Rectal smooth muscle tissue (tissue), 1 donor: ENCODE data around the gene THAP10.

ENCODE experiments used
- H3K27ac ChIP-seq: one replicate; pipeline ENCODE4 v1.7.0; 2013; ENCODE audit warnings: low read depth, low read length, inconsistent platforms
- H3K27me3 ChIP-seq: one replicate; pipeline ENCODE4 v1.7.0; 2013; ENCODE audit warnings: low read length; ENCODE audit not compliant: control insufficient read depth, insufficient read depth
- H3K36me3 ChIP-seq: one replicate; pipeline ENCODE4 v1.7.0; 2013; ENCODE audit warnings: low read length; ENCODE audit not compliant: control insufficient read depth, insufficient read depth
- H3K4me1 ChIP-seq: one replicate; pipeline ENCODE4 v1.7.0; 2013; ENCODE audit warnings: low read length; ENCODE audit not compliant: control insufficient read depth, insufficient read depth
- H3K4me3 ChIP-seq: one replicate; pipeline ENCODE4 v1.7.0; 2013; ENCODE audit warnings: low read length
- H3K9ac ChIP-seq: one replicate; pipeline ENCODE4 v1.7.0; 2013; ENCODE audit warnings: low read length

The THAP10 gene

GRCh38 chr15:70835415-70835814 is 56.8 kb downstream of the THAP10 start:
- no peak overlapping the region for H3K4me3 ChIP-seq
- no peak overlapping the region for H3K9ac ChIP-seq
- H3K27ac ChIP-seq, result no peak overlapping the region
- H3K36me3 ChIP-seq, result no peaks in the 10 kb centered on the region
- H3K27me3 ChIP-seq, result no peaks in the 10 kb centered on the region
- H3K4me1 ChIP-seq, result no peaks in the 10 kb centered on the region

DNA sequence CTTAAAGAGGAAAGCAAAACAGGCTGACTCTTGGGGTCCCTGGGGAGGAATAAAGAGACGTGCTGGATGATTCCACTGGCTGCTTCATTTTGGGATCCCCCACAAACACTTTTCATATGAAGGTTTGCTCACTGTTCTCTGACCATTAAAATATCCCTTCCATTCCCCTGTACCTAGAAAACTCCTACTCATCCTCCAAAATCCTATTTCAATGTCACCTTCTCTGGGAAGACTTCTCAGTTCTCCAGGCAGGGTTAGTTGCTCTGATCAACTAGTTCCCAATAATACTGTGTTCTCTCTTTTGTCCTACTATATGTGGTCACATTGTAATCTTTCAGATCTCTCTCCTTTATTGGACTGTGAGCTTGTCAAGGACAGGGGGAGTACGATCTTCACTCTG is 57.2 kb downstream of the THAP10 start:
- no peak overlapping the region for H3K4me3 ChIP-seq
- no peaks in the 10 kb centered on the region for H3K36me3 ChIP-seq
- H3K4me1 ChIP-seq, result no peaks in the 10 kb centered on the region
- no peak overlapping the region for H3K9ac ChIP-seq
- no peak overlapping the region for H3K27ac ChIP-seq
- no peaks in the 10 kb centered on the region for H3K27me3 ChIP-seq

DNA sequence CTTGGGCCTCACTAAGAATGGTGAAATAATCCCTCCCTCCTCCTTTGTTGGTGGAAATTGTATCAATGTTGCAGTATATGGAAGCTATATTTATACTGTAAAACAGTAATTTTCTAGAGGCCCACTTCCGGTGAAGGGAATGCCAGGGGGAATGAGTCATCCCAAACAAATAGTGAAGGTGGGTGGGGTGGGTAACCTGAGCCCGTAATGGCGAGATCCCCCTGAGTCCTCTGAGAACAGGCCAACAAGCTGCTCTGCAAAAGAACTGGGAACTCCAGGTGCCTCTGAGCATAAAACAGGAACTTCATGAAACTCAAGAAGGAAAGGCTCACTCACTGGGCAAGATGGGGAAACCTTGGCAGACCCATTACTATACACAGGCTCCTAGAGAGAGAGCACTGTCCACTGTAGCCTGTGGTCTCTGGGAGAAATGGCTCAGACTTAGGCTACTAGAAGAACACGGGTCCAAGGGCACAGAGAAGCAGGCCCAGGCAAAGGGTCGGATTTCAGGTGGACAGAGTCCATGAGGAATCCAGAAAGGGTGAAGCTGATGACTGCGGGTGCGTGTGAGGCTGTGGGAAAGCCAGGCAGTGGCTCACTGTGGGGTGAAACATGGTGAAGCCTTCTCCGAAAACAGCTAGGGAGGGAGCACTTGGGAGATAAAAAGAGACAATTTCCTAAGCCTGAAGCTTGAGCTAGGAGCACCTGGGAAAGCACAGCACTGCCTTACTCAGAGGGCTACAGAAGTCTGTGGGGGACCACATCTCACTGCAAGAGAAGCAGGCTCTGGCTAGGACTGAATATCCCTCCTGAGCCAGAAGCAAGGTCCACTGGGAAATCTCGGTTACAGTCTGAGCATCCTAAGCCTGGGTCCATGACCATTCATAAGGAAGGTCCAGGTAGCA is 58.1 kb downstream of the THAP10 start:
- H3K27ac ChIP-seq, result no peak overlapping the region
- no peaks in the 10 kb centered on the region for H3K4me1 ChIP-seq
- no peaks in the 10 kb centered on the region for H3K27me3 ChIP-seq
- no peaks in the 10 kb centered on the region for H3K36me3 ChIP-seq
- no peak overlapping the region for H3K9ac ChIP-seq
- no peak overlapping the region for H3K4me3 ChIP-seq

DNA sequence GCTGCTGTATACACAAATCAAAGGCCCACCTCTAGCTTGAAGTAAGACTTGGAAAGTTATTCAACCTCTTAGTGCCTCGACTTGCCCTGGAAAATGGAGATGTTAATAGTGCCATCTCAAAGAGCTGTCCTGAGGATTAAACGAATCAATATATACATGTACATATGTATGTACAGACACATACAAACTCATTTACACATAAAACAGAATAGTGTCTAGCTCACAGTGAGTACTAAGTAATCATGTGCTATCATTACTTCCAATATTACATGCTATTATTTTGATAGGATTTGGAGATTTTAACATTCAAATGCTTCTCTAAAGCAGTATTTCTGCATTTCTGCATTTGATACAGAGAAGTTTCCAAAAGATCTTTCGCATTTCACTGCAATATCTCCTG is 58.8 kb downstream of the THAP10 start:
- Histone ChIP-seq H3K36me3 (no peaks in the 10 kb centered on the region), H3K4me1 (no peaks in the 10 kb centered on the region), H3K27me3 (no peaks in the 10 kb centered on the region), H3K27ac (no peak overlapping the region), H3K9ac (no peak overlapping the region), H3K4me3 (no peak overlapping the region)

DNA sequence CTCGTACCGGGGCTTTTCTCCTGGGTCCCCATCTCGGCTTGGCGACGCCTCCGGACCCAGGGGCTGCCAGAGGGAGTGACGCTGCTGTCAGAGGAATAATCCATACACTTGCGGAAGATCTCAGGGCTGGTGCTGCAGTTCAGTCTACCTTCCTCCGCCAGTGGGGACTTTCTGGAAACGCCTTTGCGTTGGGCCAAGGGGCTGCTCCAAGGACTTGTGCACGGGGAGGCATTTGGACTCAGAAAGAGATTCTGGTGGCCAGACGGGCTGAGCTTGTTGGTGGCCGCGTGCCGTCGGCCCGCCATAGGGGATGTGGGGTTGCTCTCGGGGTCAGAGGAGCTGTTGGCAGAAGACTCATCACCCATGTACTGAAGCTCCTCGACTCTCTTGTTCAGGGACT is 60.1 kb downstream of the THAP10 start:
- H3K27ac ChIP-seq, result no peak overlapping the region
- no peak overlapping the region for H3K4me3 ChIP-seq
- no peaks in the 10 kb centered on the region for H3K36me3 ChIP-seq
- H3K9ac ChIP-seq, result no peak overlapping the region
- no peaks in the 10 kb centered on the region for H3K4me1 ChIP-seq
- no peaks in the 10 kb centered on the region for H3K27me3 ChIP-seq
